ENCODE measurements around the gene CNOT8. TPM values are rescaled to one million over a fixed set of nuclear protein-coding genes. Genes with fewer than 3 reads are reported as not detected.
A peak's percentile ranks its signal among the peaks of the same experiment; 100 is the strongest.

The CNOT8 gene
- total RNA-seq, 1 donor from 2014 or later, result 37.0 TPM

DNA sequence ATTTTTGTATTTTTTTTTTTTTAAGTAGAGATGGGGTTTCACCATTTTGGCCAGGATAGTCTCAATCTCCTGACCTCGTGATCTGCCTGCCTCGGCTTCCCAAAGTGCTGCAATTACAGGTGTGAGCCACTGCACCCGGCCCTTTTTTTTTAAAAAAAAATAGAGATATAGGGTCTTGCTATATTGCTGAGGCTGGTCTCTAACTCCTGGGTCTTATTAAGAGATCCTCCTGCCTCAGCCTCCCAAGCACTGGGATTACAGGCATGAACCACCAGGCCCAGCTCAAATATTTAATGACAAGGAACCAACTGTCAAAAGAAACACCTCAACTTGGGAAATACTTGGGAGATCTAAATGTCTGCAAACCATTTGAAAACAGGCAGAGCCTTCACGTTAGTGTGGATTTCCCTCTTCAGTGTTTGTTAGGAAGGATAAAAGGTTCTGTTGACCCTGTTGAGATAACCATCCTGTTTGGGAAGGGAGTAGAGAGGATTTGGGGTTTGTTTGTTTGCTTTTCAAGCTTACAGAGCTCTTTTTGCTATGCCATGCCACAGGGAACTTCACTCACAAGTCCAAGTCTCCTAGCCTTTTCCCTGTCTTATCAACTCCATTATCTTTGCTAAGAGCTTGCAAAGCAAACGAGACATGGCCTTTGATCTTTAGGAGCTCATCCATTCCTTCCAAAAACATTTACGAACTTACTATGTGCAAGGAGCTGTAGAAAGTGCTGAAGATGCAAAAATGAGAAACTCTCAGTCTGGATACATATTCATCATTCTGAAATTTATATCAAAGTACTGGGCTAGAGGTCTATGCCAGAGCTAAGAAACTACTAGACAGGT is 15.5 kb upstream of the CNOT8 start:
- Mint-ChIP-seq H3K36me3 (ENCODE audit: low read depth) (peaks cover 2% of the 10 kb centered on the region), H3K27ac (ENCODE audit: unreplicated experiment) (no peak overlapping the region), H3K27me3 (ENCODE audit: low read depth) (no peaks in the 10 kb centered on the region), H3K4me3 (ENCODE audit: unreplicated experiment) (no peak overlapping the region), H3K4me1 (ENCODE audit: low read depth) (peaks cover 5% of the 10 kb centered on the region), H3K9me3 (ENCODE audit: low read depth) (no peaks in the 10 kb centered on the region)
- TF ChIP-seq, protein P1, sequence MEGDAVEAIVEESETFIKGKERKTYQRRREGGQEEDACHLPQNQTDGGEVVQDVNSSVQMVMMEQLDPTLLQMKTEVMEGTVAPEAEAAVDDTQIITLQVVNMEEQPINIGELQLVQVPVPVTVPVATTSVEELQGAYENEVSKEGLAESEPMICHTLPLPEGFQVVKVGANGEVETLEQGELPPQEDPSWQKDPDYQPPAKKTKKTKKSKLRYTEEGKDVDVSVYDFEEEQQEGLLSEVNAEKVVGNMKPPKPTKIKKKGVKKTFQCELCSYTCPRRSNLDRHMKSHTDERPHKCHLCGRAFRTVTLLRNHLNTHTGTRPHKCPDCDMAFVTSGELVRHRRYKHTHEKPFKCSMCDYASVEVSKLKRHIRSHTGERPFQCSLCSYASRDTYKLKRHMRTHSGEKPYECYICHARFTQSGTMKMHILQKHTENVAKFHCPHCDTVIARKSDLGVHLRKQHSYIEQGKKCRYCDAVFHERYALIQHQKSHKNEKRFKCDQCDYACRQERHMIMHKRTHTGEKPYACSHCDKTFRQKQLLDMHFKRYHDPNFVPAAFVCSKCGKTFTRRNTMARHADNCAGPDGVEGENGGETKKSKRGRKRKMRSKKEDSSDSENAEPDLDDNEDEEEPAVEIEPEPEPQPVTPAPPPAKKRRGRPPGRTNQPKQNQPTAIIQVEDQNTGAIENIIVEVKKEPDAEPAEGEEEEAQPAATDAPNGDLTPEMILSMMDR (IDR thresholded peaks at IDR 0.05), result no peak
- no peak for DNase-seq (ENCODE audit: low spot score)

DNA sequence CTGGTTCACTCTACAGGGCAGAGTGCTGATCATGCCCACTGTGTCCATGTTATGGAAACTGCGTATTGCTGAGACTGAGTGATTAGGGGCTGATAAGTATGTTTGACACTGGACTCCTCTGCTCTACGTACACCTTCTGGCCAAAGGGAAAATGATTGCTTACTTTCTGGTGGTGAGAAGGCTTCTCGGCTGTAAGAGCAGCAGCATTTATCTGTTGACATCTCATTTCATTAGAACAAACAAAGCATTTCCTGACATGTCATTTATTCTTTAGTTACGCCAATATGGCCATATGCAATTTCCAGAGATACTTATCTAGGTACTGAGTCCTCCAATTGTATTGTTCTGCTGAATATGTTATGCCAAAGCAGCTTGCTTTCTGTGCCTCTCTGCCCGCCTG is 13.6 kb upstream of the CNOT8 start:
- H3K36me3 Mint-ChIP-seq (ENCODE audit: low read depth), result no peaks in the 10 kb centered on the region
- TF ChIP-seq, protein P1 (IDR thresholded peaks at IDR 0.05), result no peak

GRCh38 chr5:154849264-154849785 is 9.1 kb upstream of the CNOT8 start:
- H3K4me1 Mint-ChIP-seq (ENCODE audit: low read depth), result peaks cover 23% of the 10 kb centered on the region
- TF ChIP-seq, protein P1 (IDR thresholded peaks at IDR 0.05), result no peak
- no peaks in the 10 kb centered on the region for H3K27me3 Mint-ChIP-seq (ENCODE audit: low read depth)
- H3K4me3 Mint-ChIP-seq (ENCODE audit: unreplicated experiment), result no peak overlapping the region
- H3K27ac Mint-ChIP-seq (ENCODE audit: unreplicated experiment), result peak overlapping the region; percentile 17
- H3K9me3 Mint-ChIP-seq (ENCODE audit: low read depth), result no peaks in the 10 kb centered on the region
- no peak for DNase-seq (ENCODE audit: low spot score)
- H3K36me3 Mint-ChIP-seq (ENCODE audit: low read depth), result no peaks in the 10 kb centered on the region

More for the DNA sequence above, 13.6 kb upstream of the CNOT8 start:
- Mint-ChIP-seq H3K4me3 (ENCODE audit: unreplicated experiment) (no peak overlapping the region), H3K9me3 (ENCODE audit: low read depth) (no peaks in the 10 kb centered on the region), H3K27me3 (ENCODE audit: low read depth) (no peaks in the 10 kb centered on the region), H3K27ac (ENCODE audit: unreplicated experiment) (no peak overlapping the region), H3K4me1 (ENCODE audit: low read depth) (peaks cover 12% of the 10 kb centered on the region)
- DNase-seq (ENCODE audit: low spot score), result no peak

GRCh38 chr5:154849791-154850201 is 8.6 kb upstream of the CNOT8 start:
- TF ChIP-seq, protein P1 (IDR thresholded peaks at IDR 0.05), result peak; percentile 43
- peaks cover 23% of the 10 kb centered on the region for H3K4me1 Mint-ChIP-seq (ENCODE audit: low read depth)

DNA sequence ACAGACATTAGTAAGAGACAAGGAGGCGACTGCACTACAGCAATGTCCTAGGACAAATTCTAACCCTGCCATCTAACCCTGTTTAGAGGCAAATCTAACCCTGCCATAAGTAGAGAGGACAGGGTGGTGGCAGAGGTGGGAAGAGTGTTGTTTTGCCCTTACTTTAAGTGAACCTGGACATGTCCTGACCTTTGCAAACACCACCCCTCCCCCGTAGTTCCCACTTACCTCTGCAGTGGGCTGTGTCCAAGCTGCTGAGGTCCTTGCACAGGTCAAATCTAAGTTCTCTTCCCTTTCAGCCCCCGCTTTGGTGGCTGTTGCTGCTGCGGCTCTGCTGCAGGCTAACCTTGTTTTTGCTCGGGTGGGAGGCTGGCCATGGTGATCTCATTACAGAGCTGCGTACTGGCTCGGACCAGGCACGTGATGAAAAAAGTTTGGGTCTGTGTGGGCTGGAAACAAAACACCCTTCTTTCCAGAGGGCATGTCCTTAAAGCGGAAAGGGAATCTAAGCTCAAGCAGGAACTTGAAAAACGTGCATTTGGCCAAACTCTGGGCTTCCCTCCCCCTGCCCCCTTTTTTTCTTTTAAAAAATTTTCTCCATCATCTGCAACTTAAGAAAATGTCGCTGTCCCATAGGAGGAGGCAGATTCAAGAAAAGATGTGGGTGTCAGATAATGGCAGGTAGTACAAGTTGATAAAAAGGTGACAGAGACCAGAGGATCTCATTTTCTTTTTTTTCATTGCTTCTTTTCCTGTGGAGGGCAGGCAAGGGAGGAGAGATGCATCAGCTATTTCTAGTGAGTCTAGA is 8.0 kb upstream of the CNOT8 start, which contains the start of gene FAXDC2:
TSS of gene FAXDC2 (minus strand) at position 349 of the 808 bp plus-strand sequence. CDS start 12,425 bp downstream, outside the sequence.
- Mint-ChIP-seq H3K4me3 (ENCODE audit: unreplicated experiment) (peak within 1 kb of the TSS; percentile 74), H3K27me3 (ENCODE audit: low read depth) (no peaks in the 10 kb centered on the region), H3K4me1 (ENCODE audit: low read depth) (peaks cover 23% of the 10 kb centered on the region), H3K36me3 (ENCODE audit: low read depth) (no peaks in the 10 kb centered on the region), H3K27ac (ENCODE audit: unreplicated experiment) (peak within 1 kb of the TSS; percentile 88), H3K9me3 (ENCODE audit: low read depth) (no peaks in the 10 kb centered on the region)
- TF ChIP-seq, protein P1 (IDR thresholded peaks at IDR 0.05), result no peak
- no peak for DNase-seq (ENCODE audit: low spot score)

More at GRCh38 chr5:154849791-154850201, 8.6 kb upstream of the CNOT8 start:
- no peak for DNase-seq (ENCODE audit: low spot score)
- peak overlapping the region; percentile 88 for H3K27ac Mint-ChIP-seq (ENCODE audit: unreplicated experiment)
- H3K36me3 Mint-ChIP-seq (ENCODE audit: low read depth), result no peaks in the 10 kb centered on the region
- no peaks in the 10 kb centered on the region for H3K27me3 Mint-ChIP-seq (ENCODE audit: low read depth)
- no peaks in the 10 kb centered on the region for H3K9me3 Mint-ChIP-seq (ENCODE audit: low read depth)
- H3K4me3 Mint-ChIP-seq (ENCODE audit: unreplicated experiment), result peak overlapping the region; percentile 74

Data from chondrocyte (in vitro differentiated cells).